Breast epithelium (tissue), 3 donors: ENCODE data around the gene CDH4.

Source experiments
- CTCF ChIP-seq, 3 donors: fragments of 450-650 bp; IDR thresholded peaks; one replicate each; pipeline ENCODE4 v1.5.1; 2016 to 2017; ENCODE audit warnings: antibody characterized with exemption in 3 of 3, mild to moderate bottlenecking in 3 of 3, moderate library complexity in 3 of 3
- POLR2A ChIP-seq: fragments of 450-650 bp; IDR thresholded peaks from one replicate; pipeline ENCODE4 v1.6.1; 2016; ENCODE audit warnings: antibody characterized with exemption, mild to moderate bottlenecking, moderate library complexity
- POLR2AphosphoS5 ChIP-seq, 3 donors: sonication (generic); formaldehyde crosslinking; IDR thresholded peaks; one replicate each; pipeline ENCODE4 v1.6.1; 2017; ENCODE audit warnings: antibody characterized with exemption in 3 of 3

GRCh38 chr20:61895016-61895415 is 643.0 kb downstream of the CDH4 start:
- no peak for TF ChIP-seq CTCF (IDR thresholded peaks at IDR 0.05)
- no peak for TF ChIP-seq POLR2A
- TF ChIP-seq POLR2AphosphoS5 (IDR thresholded peaks at IDR 0.05), result no peak
